Posterior cingulate gyrus (tissue), 11 donors: ENCODE results near the gene NME5.
"Not testable (repeated sequence)": the region's sequence is repeated elsewhere in the genome, so short reads cannot be mapped to it uniquely, and the experiment has no call there.

Source experiments
- DNase-seq, 10 donors: peaks; one replicate each; pipeline versions ENCODE4 v3.0.0 to v3.0.0-alpha.2; 2020 to 2021; ENCODE audit warnings: mixed read lengths in 3 of 10
- intact Hi-C: fragments of 100-400 bp; cut with DNase I; formaldehyde crosslinking; loops from one replicate; pipeline ENCODE4 v1.15.1; 2023

Gene NME5, protein sequence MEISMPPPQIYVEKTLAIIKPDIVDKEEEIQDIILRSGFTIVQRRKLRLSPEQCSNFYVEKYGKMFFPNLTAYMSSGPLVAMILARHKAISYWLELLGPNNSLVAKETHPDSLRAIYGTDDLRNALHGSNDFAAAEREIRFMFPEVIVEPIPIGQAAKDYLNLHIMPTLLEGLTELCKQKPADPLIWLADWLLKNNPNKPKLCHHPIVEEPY

DNA sequence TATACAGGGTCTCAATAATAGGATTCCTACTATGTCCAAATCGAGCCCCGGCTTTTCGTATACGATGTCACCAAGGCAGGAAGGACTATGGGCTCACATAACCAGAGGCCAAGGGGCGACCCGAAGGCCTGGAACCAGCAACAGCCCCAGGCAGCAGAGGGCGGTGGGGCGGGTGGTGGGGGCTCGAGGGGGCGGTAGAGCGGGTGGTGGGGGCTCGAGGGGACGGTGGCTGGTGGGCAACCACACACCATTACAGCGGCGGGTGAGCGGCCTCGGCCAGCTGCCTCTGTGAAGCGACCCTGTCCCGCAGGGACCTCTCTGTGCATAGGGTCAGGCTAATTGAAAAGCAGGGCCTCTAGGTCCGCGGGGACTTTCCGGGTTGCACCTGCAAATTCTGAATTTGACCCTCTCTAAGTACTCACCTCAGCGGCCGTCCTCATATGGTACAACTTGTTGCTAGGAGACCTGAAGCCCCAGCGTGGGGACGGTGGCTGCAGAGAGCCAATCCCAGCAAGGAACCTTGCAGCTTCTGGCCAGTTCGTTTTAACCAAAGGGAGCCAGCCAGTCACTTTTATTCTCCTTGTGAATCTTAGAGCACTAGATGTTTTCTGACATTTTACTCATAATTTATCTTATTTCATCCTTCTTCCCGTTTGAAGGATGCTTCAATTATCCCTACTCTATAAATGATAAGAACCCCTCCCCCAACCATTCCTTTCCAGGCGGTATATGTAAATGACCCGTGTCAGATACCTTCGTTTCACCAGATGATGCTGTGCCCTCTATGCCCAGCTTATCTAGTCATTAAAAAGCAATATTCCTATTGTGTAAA, at the start of gene NME5:
Gene NME5, minus strand, starts transcription at position 480 of the 832 bp plus-strand sequence. CDS start 648 bp downstream, outside the sequence.
- DNase-seq = peak; percentile 58 to 97 (median 82)
- intact Hi-C loops = no loop called here

DNA sequence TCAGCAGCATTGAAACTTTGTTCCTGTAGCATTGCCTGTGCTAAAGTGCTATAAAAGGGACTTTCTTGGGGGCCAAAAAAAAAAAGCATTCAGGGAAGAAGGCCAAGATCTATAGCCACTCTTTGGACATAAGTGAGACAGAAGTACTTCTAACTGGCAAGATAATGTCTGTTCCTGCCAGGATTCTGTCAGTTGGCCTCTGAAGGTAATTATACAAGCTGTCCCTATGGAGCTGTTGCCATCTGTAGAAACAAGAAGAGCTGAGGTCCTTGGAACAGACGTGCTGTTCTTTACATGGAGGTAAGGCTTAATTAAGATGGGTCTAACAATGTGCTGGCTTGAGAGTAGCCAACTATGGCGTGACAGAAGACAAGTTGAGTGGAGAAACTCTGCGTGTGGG, 49.4 kb upstream of the NME5 start:
- DNase-seq = no peak
- intact Hi-C loops = no loop called here

DNA sequence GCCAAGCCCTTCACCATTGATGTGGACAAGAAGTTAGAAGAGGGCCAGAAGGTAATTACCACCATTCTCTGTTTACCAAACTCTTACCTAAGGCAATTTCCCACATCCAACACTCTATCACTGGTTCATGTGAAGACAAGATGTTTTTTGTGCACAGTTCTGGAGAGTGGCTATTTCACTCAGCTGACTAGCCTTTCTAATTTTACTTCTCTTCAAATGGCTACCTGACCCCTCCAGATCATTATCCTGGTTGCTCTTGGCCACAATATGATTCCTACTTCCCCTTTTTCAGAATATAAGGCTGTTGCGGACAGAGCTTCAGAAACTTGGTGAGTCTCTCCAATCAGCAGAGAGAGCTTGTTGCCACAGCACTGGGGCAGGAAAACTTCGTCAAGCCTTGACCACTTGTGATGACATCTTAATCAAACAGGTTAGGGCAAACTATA, 46.8 kb upstream of the NME5 start:
- no peak for DNase-seq
- intact Hi-C loops = no loop called here

DNA sequence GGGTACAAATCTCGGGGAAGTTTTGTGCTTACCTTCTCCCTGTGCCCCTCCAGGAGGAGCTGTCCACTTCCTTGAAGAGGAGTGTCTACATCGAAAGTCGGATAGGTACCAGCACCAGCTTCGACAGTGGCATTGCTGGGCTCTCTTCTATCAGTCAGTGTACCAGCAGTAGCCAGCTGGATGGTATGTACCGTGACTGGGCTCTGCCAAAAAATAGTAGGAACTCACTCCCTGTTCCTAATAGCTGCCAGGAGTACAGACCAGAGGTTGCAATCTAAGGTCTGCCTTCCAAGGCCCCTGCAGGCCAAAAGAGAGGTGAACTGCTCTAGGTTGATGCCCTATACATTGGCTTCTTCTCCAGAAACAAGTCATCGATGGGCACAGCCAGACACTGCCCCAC, 43.6 kb upstream of the NME5 start:
- intact Hi-C loops = no loop called here
- DNase-seq = no peak

DNA sequence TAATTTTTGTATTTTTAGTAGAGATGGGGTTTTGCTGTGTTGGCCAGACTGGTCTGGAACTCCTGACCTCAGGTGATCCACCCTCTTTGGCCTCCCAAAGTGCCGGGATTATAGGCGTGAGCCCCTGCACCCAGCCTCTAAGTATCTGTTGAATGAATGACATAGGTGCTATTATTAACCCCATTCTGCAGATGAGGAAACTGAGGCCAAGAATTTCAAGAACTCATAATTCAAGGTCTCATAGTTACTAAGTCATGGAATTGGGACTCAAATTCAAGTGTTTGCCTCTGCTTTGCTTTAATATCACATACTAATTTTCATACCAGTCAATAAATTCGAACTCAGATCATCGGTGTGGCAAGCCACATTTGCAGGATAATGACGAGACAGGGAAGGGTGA, 41.6 kb upstream of the NME5 start:
- intact Hi-C loops = no loop called here
- DNase-seq = no peak

DNA sequence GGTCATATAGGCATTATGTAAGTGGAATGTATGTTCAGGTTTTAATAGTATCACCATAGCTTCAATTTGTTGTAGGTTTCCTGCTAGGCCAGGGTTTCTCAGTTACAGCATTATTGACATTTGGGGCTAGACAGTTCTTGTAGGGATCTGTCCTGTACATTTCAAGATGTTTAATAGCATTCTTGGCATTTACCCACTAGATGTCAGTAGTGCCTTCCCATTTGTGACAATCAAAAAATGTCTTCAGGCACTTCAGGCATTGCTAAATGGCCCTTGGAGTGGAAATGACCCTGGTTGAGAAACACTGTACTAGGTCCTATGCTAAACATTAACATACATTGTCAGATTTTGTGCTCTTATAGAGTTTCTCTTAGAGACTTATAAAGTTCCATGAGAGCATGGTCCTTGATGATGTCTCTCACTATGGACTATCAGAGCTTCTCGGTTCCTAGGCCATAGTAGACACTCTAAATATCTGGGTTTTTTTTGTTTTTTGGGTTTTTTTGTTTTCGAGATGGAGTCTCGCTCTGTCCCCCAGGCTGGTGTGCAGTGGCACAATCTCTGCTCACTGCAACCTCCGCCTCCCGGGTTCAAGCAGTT, 41.1 kb upstream of the NME5 start:
- DNase-seq = no peak
- intact Hi-C loops = no loop called here

DNA sequence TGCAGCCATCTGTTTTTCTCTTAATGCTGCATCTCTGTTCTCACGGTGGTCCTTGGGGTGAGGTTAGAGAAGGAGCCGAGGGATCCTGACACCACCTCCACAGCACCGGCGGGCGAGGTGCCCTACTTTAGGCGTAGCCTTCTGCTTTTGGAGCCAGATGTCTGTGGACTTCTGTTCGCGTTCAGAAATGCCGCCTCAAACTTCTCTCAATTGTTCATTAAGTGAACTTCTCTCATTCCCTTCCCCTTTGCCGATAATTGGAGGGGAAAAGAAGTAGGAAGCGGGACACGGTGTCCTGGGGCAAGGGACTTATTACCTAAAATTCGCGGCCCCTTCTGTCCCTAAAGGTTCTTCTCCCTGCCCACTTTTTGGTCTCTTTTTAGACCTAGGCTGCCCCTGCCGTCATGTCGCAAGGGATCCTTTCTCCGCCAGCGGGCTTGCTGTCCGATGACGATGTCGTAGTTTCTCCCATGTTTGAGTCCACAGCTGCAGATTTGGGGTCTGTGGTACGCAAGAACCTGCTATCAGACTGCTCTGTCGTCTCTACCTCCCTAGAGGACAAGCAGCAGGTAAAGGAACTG, 40.1 kb upstream of the NME5 start:
- intact Hi-C loops = loop anchor here (10.0 kb wide), 1 partner anchor 155 kb away; the partner anchor contains the start of genes CDC25C and FAM53C
- DNase-seq = no peak

DNA sequence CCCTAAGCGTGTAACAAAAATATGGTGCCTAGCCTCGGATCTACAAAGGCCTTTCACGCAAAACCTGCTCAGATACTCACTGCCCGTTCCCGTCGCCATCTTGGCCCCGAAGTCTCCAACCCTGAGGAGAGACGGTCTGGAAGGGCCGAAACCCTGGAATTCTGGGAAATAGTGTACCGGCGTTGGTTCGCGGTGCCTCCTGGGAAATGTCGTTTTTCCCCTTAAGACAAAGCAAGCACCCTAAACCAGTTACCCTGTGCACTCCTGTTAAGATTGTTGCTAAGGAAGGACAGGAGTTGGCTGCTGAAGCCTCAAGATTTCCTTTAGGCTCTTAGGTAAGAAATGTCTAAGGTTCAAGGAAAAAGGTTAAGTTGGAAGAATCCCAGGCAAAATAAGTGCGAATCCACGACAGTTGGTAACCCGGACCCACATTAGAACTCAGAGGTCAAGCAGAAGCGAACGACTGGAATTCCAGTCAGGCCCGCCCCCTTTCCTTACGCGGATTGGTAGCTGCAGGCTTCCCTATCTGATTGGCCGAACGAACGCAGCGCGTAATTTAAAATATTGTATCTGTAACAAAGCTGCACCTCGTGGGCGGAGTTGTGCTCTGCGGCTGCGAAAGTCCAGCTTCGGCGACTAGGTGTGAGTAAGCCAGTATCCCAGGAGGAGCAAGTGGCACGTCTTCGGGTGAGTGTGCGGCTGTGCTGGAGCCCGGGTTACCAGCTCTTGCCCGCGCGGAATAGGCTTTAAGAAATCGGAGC, 39.5 kb upstream of the NME5 start, which contains the start of the genes BRD8 and KIF20A:
Gene BRD8, minus strand, starts transcription at position 115 of the 761 bp plus-strand sequence. Its CDS starts 16 bp downstream, at position 99.
Gene KIF20A, plus strand, starts transcription at position 597 of the 761 bp plus-strand sequence. CDS start 569 bp downstream, outside the sequence.
- peak; percentile 91 to 99 (median 96) for DNase-seq
- intact Hi-C loops = loop anchor here (10.0 kb wide), 1 partner anchor 156 kb away; the partner anchor contains the start of genes CDC25C and FAM53C

DNA sequence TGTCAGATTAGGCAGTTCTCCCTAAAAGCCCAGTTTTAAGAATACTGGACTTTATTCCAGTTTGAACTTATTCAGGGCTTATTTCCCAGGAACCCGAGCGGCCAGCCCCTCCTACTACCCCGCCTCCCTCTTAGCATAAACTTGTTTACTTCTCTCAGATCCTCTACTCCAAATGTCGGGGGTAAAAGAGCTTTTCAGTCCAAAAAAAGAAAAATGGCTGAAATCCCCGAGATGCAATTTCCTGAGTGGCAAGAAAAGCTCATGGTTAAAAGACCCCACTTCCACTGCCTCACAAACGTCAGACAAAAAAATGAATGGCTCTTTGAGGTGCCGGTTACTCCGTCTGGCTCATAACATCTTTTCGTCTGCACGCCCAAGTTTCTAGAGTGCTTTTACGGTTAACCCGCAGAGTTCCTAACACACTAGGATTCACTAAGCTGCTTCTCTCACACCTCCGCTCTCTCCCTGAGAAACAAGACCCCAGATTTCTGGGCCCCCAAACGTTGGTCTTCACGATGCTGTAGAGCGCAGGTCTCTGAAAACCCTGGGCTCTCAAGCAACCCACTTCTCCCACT, 38.8 kb upstream of the NME5 start:
- intact Hi-C loops = loop anchor here (10.0 kb wide), 1 partner anchor 157 kb away; the partner anchor contains the start of genes CDC25C and FAM53C
- DNase-seq = peak in 8 of 10 donors; percentile 26 to 88 (median 44)

DNA sequence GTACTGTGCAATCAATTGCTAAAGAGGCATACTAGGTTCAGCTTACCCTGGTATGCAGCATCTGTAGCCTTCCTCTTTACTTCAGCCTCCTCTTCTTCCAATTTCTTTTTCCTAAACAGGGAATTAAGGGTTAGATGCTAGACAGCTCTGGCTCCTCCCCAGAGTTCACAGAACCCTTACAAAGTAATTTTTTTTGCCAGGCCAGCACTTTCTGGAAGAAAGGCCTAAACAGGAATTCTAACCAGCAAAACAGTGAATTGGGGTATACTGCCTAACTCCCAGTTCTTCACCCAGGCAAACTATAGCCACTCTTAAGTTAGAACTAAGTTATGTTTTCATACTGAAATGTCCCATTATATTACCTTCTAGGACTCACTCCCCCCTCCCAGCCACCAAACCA, 31.1 kb upstream of the NME5 start:
- no peak for DNase-seq
- intact Hi-C loops = loop anchor here (10.0 kb wide), 1 partner anchor 165 kb away; the partner anchor contains the start of genes CDC25C and FAM53C

DNA sequence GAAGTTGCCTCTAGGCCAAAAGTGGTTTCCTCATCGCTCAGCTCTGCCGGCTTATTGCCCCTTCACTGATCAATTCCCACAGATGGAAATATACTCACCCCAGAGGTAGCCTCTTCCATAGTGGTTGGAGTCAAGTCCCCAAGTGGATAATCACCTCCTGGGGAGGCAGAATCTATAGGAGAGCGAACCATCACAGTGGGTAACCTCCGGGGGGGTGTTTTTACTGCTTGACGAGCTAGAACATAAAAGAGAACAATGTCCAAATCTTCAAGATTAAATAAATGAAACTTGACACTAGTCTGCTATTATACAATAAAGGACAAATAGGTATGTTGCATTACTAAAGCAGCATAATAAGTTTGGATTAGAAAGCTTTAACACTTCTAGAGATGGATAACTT, 29.9 kb upstream of the NME5 start:
- no peak for DNase-seq
- intact Hi-C loops = no loop called here

DNA sequence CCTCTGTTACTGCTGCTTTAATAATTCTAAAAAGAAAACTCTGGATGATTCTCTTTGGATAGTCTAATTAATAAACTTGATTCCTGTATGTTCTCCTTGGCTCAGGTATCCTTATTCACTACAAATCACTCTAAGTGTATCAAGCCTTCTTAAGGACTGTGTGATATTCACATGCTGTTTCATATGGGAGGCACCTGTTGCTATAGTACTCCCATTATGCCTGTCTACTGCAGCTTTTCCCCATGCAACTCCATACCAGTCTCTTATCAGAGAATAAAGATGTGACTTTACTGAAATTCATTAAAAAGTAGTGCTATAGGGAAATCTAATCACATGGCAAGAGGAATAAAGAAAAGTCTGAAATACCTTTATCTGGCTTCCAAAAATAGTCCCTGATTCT, 24.5 kb upstream of the NME5 start:
- no peak for DNase-seq
- intact Hi-C loops = no loop called here

DNA sequence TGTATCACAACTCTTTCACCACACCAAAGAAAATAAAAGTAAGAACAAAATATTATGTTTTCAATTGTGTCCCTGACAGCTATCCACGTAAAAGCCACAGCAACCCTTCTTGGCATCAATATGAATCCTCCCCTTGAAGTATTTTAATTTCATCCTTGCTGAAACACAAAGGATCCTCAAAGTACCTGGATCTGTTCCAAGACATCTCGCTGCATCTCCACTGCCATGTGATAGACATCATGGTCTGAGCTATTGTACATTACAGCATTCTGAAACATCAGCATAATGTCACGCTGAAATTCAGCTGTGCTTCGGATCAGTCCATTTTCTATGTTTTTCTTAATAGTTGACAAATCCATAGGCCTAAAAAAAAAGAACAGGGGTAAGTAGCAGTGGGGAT, 21.5 kb upstream of the NME5 start:
- intact Hi-C loops = no loop called here
- DNase-seq = no peak

DNA sequence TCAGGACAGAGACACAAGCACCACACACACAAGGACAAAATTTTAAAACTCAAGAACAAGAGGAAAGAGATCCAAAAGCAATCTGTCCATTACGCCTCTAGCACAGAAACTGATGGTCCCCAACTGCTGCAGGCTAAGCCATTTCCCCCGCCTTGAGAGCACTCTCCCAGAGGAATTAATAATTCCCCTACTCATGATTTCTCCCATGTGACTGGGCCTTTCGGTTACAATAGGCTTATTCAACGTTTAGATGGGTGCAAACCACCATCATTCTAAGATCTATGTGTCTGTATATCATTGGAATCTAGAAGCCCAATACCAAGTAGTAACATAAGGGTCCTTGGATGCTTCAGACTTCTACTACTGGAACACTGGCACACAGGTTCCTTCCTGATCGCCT, 20.4 kb upstream of the NME5 start:
- intact Hi-C loops = no loop called here
- no peak for DNase-seq

DNA sequence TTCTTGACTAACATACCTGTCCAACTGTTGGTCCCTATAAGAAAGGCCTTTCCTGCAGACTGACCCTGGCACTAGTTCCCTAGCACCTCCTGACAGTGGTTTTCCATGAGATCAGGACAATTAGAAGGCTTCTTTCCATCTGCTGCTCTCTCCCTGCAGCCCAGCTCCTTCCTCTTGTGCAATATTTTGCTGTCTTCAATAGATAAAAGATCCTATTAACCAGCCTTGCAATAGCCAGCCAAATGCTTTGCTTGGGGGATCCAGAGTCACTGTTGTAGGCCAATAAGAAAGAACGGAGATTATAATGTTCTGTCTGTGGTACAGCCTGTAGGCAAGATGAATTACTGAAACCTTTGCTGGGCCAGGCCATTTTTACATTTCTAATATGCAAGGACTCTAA, 18.4 kb upstream of the NME5 start:
- DNase-seq = no peak
- intact Hi-C loops = no loop called here

DNA sequence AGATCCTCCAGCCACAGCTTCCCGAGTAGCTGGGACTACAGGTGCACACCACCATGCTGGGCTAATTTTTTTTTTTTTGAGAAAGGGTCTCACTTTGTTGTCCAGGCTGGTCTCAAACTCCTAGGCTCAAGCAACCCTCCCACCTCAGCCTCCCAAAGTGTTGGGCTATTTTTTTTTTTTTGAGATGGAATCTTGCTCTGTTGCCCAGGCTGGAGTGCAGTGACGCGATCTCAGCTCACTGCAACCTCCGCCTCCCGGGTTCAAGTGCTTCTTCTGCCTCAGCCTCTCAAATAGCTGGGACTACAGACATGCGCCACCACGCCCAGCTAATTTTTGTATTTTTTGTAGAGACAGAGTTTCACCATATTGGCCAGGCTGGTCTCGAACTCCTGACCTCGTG, 16.7 kb upstream of the NME5 start:
- intact Hi-C loops = not testable (repeated sequence)

DNA sequence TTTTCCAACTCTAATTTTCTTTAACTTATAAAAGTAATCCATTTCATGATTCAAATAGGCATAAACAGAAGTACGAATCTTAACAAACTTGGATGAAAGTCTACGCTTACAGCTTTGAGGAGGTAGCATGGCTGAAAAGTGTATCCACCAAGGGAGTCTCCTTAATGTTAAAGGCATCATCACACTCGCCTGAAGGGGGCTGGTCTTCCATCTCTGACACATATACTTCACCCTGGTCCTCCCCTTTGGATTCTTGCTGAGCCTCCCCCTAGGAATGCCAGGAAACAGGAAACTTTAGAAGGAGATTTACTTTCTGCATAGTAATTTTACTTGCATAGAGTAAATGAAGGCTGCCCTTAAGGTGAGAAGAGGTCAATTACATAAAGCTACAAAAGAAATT, 10.3 kb upstream of the NME5 start:
- intact Hi-C loops = no loop called here
- DNase-seq = no peak

More for the DNA sequence above, 16.7 kb upstream of the NME5 start:
- not testable (repeated sequence) for DNase-seq

DNA sequence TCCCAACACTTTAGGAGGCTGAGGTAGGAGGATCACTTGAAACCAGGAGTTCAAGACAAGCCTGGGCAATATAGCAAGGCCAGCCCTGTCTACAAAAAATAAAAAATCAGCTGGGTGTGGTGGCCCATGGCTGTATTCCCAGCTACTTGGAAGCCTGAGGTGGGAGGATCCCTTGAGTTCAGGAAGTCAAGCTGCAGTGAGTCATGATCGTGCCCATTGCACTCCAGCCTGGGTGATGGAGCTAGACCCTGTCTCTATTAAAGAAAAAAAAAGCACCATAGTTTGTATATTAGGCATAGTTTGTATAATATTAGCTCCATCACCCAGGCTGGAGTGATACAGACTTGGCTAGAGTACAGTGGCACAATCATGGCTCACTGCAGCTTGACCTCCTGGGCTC, 9.6 kb upstream of the NME5 start:
- intact Hi-C loops = no loop called here
- no peak for DNase-seq

DNA sequence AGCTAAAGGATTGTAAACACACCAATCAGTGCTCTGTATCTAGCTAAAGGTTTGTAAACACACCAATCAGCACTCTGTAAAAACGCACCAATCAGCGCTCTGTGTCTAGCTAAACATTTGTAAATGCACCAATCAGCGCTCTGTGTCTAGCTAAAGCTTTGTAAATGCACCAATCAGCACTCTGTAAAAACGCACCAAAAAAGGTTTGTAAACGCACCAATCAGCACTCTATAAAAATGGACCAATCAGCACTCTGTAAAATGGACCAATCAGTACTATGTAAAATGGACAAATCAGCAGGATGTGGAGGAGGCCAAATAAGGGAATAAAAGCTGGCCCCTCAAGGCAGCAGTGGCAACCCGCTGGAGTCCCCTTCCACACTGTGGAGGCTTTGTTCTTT, 4.3 kb upstream of the NME5 start:
- DNase-seq, intact Hi-C loops: not testable (repeated sequence)
